GM12891 (cell line): ENCODE data around the gene MOCOS.

Source experiments
- PAX5 ChIP-seq: IDR thresholded peaks from 2 replicates; pipeline ENCODE4 v1.6.1; 2011; ENCODE audit warnings: low read length, moderate library complexity, mild to moderate bottlenecking; ENCODE audit not compliant: insufficient read depth, severe bottlenecking
- POLR2A ChIP-seq: IDR thresholded peaks from 2 replicates; pipeline ENCODE4 v1.6.1; 2011; ENCODE audit warnings: low read depth, low read length, control low read depth
- POLR2AphosphoS5 ChIP-seq: IDR thresholded peaks from 2 replicates; pipeline ENCODE4 v1.6.1; 2011; ENCODE audit warnings: low read depth, low read length, control low read depth
- POU2F2 ChIP-seq: IDR thresholded peaks from 2 replicates; pipeline ENCODE4 v1.6.1; 2011; ENCODE audit warnings: low read depth, mild to moderate bottlenecking, control low read depth, low read length, moderate library complexity
- SPI1 ChIP-seq: IDR thresholded peaks from 2 replicates; pipeline ENCODE4 v1.6.1; 2011; ENCODE audit warnings: low read depth, low read length, control low read depth
- TAF1 ChIP-seq: IDR thresholded peaks from 2 replicates; pipeline ENCODE4 v1.6.1; 2011; ENCODE audit warnings: low read depth, low read length, control low read depth

DNA sequence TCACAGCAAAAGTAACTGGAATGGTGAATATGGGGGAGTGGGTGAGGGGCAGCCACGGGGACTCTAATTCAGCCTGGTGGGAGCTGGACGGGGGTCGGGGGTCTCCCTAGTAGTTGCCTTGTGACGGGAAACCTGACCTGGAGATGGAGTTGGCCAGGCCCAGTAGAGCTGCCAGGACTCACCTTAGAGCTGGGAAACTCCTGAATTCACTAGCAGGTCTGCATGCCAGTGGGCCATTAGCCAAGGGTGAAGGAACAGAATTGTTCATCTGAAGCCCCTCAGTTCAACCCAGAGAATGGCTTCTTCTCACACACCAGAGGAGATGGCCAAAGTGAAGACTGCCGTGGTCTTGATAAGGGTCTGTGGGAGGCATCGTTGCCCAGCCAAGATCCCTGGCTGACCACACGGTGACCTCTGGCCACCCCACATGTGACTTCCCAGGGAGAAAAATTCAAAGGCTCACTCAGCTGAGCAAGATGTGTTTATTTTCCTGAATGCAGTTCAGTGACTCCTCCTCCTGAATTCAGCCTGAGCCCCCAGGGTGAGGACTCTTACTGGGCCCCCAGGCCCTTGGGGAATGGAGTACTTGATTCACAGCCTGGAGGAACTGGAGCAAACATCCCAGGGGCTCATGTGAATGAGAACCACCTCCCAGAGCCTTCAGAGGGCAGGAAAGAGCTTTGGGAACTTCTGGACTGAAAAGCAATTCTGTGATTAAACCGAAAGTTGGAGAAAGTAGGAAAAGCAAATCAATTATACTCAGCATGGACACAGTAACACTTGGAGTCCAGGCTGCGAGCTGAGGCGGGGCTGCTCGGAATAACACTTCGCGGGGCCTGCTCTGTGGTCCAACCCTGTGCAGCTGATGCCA is 25.2 kb downstream of the MOCOS start:
- no peak for TF ChIP-seq POLR2AphosphoS5
- no peak for TF ChIP-seq TAF1
- TF ChIP-seq POLR2A = no peak
- no peak for TF ChIP-seq PAX5
- no peak for TF ChIP-seq SPI1
- no peak for TF ChIP-seq POU2F2
